Neural cell (in vitro differentiated cells): ENCODE measurements around the gene ELP4. TPM values are rescaled to one million over a fixed set of nuclear protein-coding genes. Genes with fewer than 3 reads are reported as not detected.

Source experiments
- H2AFZ ChIP-seq: fragments of 200-600, 300-800 bp; sonication (generic), shearing (Covaris generic); 2 replicates; pipeline ENCODE4 v1.6.0; 2014; ENCODE audit warnings: low read depth, mild to moderate bottlenecking, antibody characterized with exemption, low read length, moderate library complexity
- H3F3A ChIP-seq: fragments of 200-600 bp; shearing (Covaris generic); 2 replicates; pipeline ENCODE4 v1.6.1; 2016; ENCODE audit warnings: mild to moderate bottlenecking, moderate library complexity, mixed read lengths, antibody characterized with exemption, low read length; ENCODE audit not compliant: insufficient read depth, poor library complexity, severe bottlenecking
- H3K27ac ChIP-seq: fragments of 200-600, 300-800 bp; sonication (generic), shearing (Covaris generic); 2 replicates; pipeline ENCODE4 v1.5.1; 2014; ENCODE audit warnings: mild to moderate bottlenecking, low read length, moderate library complexity
- H3K27me3 ChIP-seq: fragments of 300-800, 200-600 bp; sonication (generic), shearing (Covaris generic); 2 replicates; pipeline ENCODE4 v1.6.0; 2014; ENCODE audit warnings: mild to moderate bottlenecking, low read depth, low read length, moderate library complexity; ENCODE audit not compliant: insufficient read depth
- H3K36me3 ChIP-seq: fragments of 300-800, 200-600 bp; sonication (generic), shearing (Covaris generic); 2 replicates; pipeline ENCODE4 v1.5.1; 2014; ENCODE audit warnings: mild to moderate bottlenecking, antibody characterized with exemption, low read length, moderate library complexity; ENCODE audit not compliant: insufficient read depth
- H3K4me2 ChIP-seq: fragments of 300-800, 200-600 bp; sonication (generic), shearing (Covaris generic); 2 replicates; pipeline ENCODE4 v1.6.0; 2014; ENCODE audit warnings: mild to moderate bottlenecking, low read length
- H3K4me3 ChIP-seq: fragments of 300-800, 200-600 bp; sonication (generic), shearing (Covaris generic); 2 replicates; pipeline ENCODE4 v1.5.1; 2014; ENCODE audit warnings: mild to moderate bottlenecking, low read length, moderate library complexity
- H3K79me2 ChIP-seq: fragments of 200-600 bp; shearing (Covaris generic); replicated peaks from 2 replicates; pipeline ENCODE4 v1.6.0; 2014; ENCODE audit warnings: mild to moderate bottlenecking, low read length, moderate library complexity; ENCODE audit not compliant: insufficient read depth
- H3K9ac ChIP-seq: fragments of 300-800, 200-600 bp; sonication (generic), shearing (Covaris generic); 2 replicates; pipeline ENCODE4 v1.6.1; 2016; ENCODE audit warnings: mild to moderate bottlenecking, low read length, mixed read lengths
- H3K9me2 ChIP-seq: fragments of 200-600 bp; shearing (Covaris generic); 2 replicates; pipeline ENCODE4 v1.6.1; 2016; ENCODE audit warnings: mild to moderate bottlenecking, low read length, mixed read lengths; ENCODE audit not compliant: insufficient read depth
- H3K9me3 ChIP-seq: fragments of 200-600, 300-800 bp; sonication (generic), shearing (Covaris generic); 2 replicates; pipeline ENCODE4 v1.6.1; 2016; ENCODE audit warnings: mild to moderate bottlenecking, mixed run types, low read length, moderate library complexity, mixed read lengths
- H4K20me1 ChIP-seq: fragments of 200-600 bp; shearing (Covaris generic); 2 replicates; pipeline ENCODE4 v1.6.1; 2016; ENCODE audit warnings: mild to moderate bottlenecking, mixed run types; ENCODE audit not compliant: insufficient read depth
- CTCF ChIP-seq: fragments of 450-650 bp; IDR thresholded peaks from 2 replicates; pipeline ENCODE4 v1.5.1; 2014; ENCODE audit warnings: antibody characterized with exemption, mild to moderate bottlenecking, moderate library complexity; ENCODE audit not compliant: poor library complexity, severe bottlenecking
- EP300 ChIP-seq: fragments of 450-650 bp; conservative IDR thresholded peaks from 2 replicates; pipeline ENCODE4 v1.6.1; 2014; ENCODE audit warnings: antibody characterized with exemption, mild to moderate bottlenecking, moderate library complexity; ENCODE audit not compliant: poor library complexity, severe bottlenecking
- EZH2 ChIP-seq: fragments of 200-600, 300-800 bp; shearing (Covaris generic), sonication (generic); IDR thresholded peaks from 2 replicates; pipeline ENCODE4 v1.6.1; 2014; ENCODE audit warnings: antibody characterized with exemption, low read length, borderline replicate concordance, mild to moderate bottlenecking; ENCODE audit not compliant: insufficient read depth, poor library complexity, severe bottlenecking
- MXI1 ChIP-seq: fragments of 450-650 bp; conservative IDR thresholded peaks from 2 replicates; pipeline ENCODE4 v1.6.1; 2014; ENCODE audit warnings: antibody characterized with exemption, mild to moderate bottlenecking; ENCODE audit not compliant: poor library complexity, severe bottlenecking
- POLR2AphosphoS5 ChIP-seq: IDR thresholded peaks from 2 replicates; pipeline ENCODE4 v1.6.1; 2012
- RAD21 ChIP-seq: fragments of 450-650 bp; conservative IDR thresholded peaks from 2 replicates; pipeline ENCODE4 v1.6.1; 2014; ENCODE audit warnings: antibody characterized with exemption, mild to moderate bottlenecking, moderate library complexity
- SMC3 ChIP-seq: fragments of 450-650 bp; conservative IDR thresholded peaks from 2 replicates; pipeline ENCODE4 v1.6.1; 2014; ENCODE audit warnings: antibody characterized with exemption, mild to moderate bottlenecking, moderate library complexity; ENCODE audit not compliant: poor library complexity
- TAF1 ChIP-seq: IDR thresholded peaks from 2 replicates; pipeline ENCODE4 v1.6.1; 2012; ENCODE audit warnings: low read depth
- polyA plus RNA-seq: library from polyadenylated mRNA; depleted of rRNA; stranded (reverse); fragments of >200 nt; gene quantifications from 2 replicates; pipeline ENCODE4 v1.2.3, GENCODE V29; 2014
- TF ChIP-seq, protein P1 (sequence below): IDR thresholded peaks from 2 replicates; pipeline ENCODE4 v1.6.1; 2012; ENCODE audit warnings: borderline replicate concordance

Gene ELP4
- polyA plus RNA-seq, 1 donor from 2014 or later = 30.4 TPM

- H3K9ac ChIP-seq = no peak overlapping the region
- no peaks in the 10 kb centered on the region for H4K20me1 ChIP-seq
- H3K79me2 ChIP-seq = peaks cover 60% of the 10 kb centered on the region
- H3K27me3 ChIP-seq = no peaks in the 10 kb centered on the region
- no peak overlapping the region for H3K4me3 ChIP-seq
- TF ChIP-seq CTCF (no peak), POLR2AphosphoS5 (no peak), MXI1 (no peak), EP300 (no peak), EZH2 (no peak), SMC3 (no peak), RAD21 (no peak), TAF1 (no peak)
- TF ChIP-seq, protein P1, sequence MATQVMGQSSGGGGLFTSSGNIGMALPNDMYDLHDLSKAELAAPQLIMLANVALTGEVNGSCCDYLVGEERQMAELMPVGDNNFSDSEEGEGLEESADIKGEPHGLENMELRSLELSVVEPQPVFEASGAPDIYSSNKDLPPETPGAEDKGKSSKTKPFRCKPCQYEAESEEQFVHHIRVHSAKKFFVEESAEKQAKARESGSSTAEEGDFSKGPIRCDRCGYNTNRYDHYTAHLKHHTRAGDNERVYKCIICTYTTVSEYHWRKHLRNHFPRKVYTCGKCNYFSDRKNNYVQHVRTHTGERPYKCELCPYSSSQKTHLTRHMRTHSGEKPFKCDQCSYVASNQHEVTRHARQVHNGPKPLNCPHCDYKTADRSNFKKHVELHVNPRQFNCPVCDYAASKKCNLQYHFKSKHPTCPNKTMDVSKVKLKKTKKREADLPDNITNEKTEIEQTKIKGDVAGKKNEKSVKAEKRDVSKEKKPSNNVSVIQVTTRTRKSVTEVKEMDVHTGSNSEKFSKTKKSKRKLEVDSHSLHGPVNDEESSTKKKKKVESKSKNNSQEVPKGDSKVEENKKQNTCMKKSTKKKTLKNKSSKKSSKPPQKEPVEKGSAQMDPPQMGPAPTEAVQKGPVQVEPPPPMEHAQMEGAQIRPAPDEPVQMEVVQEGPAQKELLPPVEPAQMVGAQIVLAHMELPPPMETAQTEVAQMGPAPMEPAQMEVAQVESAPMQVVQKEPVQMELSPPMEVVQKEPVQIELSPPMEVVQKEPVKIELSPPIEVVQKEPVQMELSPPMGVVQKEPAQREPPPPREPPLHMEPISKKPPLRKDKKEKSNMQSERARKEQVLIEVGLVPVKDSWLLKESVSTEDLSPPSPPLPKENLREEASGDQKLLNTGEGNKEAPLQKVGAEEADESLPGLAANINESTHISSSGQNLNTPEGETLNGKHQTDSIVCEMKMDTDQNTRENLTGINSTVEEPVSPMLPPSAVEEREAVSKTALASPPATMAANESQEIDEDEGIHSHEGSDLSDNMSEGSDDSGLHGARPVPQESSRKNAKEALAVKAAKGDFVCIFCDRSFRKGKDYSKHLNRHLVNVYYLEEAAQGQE = no peak
- H2AFZ ChIP-seq = no peak overlapping the region
- no peaks in the 10 kb centered on the region for H3F3A ChIP-seq
- no peaks in the 10 kb centered on the region for H3K9me2 ChIP-seq
- no peaks in the 10 kb centered on the region for H3K36me3 ChIP-seq
- no peaks in the 10 kb centered on the region for H3K9me3 ChIP-seq
- H3K4me2 ChIP-seq = no peak overlapping the region
- no peak overlapping the region for H3K27ac ChIP-seq
These were observed 9.9 kb upstream of the ELP4 start for GRCh38 chr11:31499576-31500178.

DNA sequence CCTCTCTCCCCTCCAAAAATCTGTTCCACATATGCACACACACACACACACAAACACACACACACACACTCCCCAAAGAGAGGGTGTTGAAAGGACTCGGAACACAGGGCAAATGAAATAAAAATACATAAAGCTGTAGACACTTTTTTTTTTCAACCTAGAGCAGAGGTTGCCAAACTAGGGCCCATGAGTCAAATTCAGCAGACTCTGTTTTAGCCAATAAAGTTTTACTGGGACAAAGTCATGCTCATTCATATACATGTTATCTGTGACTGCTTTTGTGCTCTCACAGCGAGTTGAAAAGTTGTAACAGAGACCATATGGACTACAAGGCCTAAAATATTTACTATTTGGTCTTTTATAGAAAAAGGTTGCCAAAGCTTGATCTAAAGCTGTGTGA, 9.0 kb upstream of the ELP4 start:
- TF ChIP-seq, protein P1 = no peak
- TF ChIP-seq RAD21 (no peak), MXI1 (no peak), EP300 (no peak), CTCF (no peak), TAF1 (no peak), POLR2AphosphoS5 (no peak), SMC3 (no peak), EZH2 (no peak)
- Histone ChIP-seq H3K9me3 (no peaks in the 10 kb centered on the region), H3K9me2 (no peaks in the 10 kb centered on the region), H3F3A (no peaks in the 10 kb centered on the region), H3K4me2 (no peak overlapping the region), H3K36me3 (no peaks in the 10 kb centered on the region), H3K79me2 (peaks cover 54% of the 10 kb centered on the region), H3K27me3 (no peaks in the 10 kb centered on the region), H3K9ac (no peak overlapping the region), H3K27ac (no peak overlapping the region), H3K4me3 (no peak overlapping the region), H2AFZ (no peak overlapping the region), H4K20me1 (no peaks in the 10 kb centered on the region)
